CD4-positive, CD25-positive, alpha-beta regulatory T cell (primary cell): Measurements from ENCODE around the gene ZAP70. TPM values are rescaled to one million over a fixed set of nuclear protein-coding genes. Genes with fewer than 3 reads are reported as not detected.

ENCODE experiments used
- ATAC-seq, 2 donors: fragments of 150-1000 bp; cut with Tn5 transposase; one replicate each; pipeline ENCODE4 v1.10.0; 2021; ENCODE audit warnings: low read depth in 2 of 2, moderate number of reproducible peaks in 2 of 2, moderate library complexity in 1 of 2
- DNase-seq, 3 donors: peaks; one replicate each; pipeline versions ENCODE4 v3.0.0 to v3.0.0-alpha.2; 2012 to 2022; ENCODE audit warnings: mixed read lengths in 1 of 3
- H3K27ac ChIP-seq: one replicate; pipeline ENCODE4 v1.7.0; 2013; ENCODE audit warnings: mild to moderate bottlenecking, low read length; ENCODE audit not compliant: insufficient read depth, poor library complexity, severe bottlenecking
- H3K27me3 ChIP-seq: one replicate; pipeline ENCODE4 v1.7.0; 2013; ENCODE audit warnings: low read length; ENCODE audit not compliant: control insufficient read depth, insufficient read depth
- H3K36me3 ChIP-seq: one replicate; pipeline ENCODE4 v1.7.0; 2013; ENCODE audit warnings: mild to moderate bottlenecking, low read length, moderate library complexity; ENCODE audit not compliant: control insufficient read depth, insufficient read depth
- H3K4me1 ChIP-seq: 2 replicates; pipeline ENCODE4 v1.7.0; 2013; ENCODE audit warnings: mild to moderate bottlenecking, low read length; ENCODE audit not compliant: insufficient read depth, control insufficient read depth, poor library complexity, severe bottlenecking
- H3K4me3 ChIP-seq: one replicate; pipeline ENCODE4 v1.7.0; 2013; ENCODE audit warnings: low read depth, mild to moderate bottlenecking, low read length, moderate library complexity
- H3K9me3 ChIP-seq, 2 experiments: 1 replicate in 1 of 2; 2 replicates in 1 of 2; pipeline ENCODE4 v1.7.0; 2013; ENCODE audit warnings: low read length in 2 of 2, mild to moderate bottlenecking in 1 of 2, moderate library complexity in 1 of 2; ENCODE audit not compliant: control insufficient read depth in 2 of 2
- H3K27ac Mint-ChIP-seq, 3 donors: one replicate each; pipeline ENCODE4 v1.8.0; 2020 to 2022; ENCODE audit warnings: mild to moderate bottlenecking in 3 of 3, mixed read lengths in 3 of 3, moderate library complexity in 2 of 3
- H3K27me3 Mint-ChIP-seq: one replicate; pipeline ENCODE4 v1.8.0; 2022; ENCODE audit warnings: mild to moderate bottlenecking, mixed read lengths
- H3K36me3 Mint-ChIP-seq: one replicate; pipeline ENCODE4 v1.8.0; 2020; ENCODE audit warnings: mixed read lengths
- H3K4me1 Mint-ChIP-seq, 4 donors: one replicate each; pipeline ENCODE4 v1.8.0; 2020 to 2022; ENCODE audit warnings: mixed read lengths in 4 of 4, mild to moderate bottlenecking in 1 of 4
- H3K4me3 Mint-ChIP-seq, 4 donors: one replicate each; pipeline ENCODE4 v1.8.0; 2020 to 2022; ENCODE audit warnings: mild to moderate bottlenecking in 4 of 4, mixed read lengths in 4 of 4, moderate library complexity in 3 of 4
- H3K9me3 Mint-ChIP-seq, 7 donors: one replicate each; pipeline ENCODE4 v1.8.0; 2020 to 2022; ENCODE audit warnings: mixed read lengths in 7 of 7, mild to moderate bottlenecking in 3 of 7, moderate library complexity in 2 of 7
- polyA plus RNA-seq, 4 donors: library from polyadenylated mRNA; unstranded; fragments of 300-500 nt; fragmentation: Illumina TruSeq; gene quantifications; one replicate each; pipeline ENCODE4 v1.2.3, GENCODE V29; 2021
- total RNA-seq: library from RNA; stranded (reverse); gene quantifications from one replicate; pipeline ENCODE4 v1.2.3, GENCODE V29; 2022

The ZAP70 gene
- total and polyA plus RNA-seq, 5 donors from 2014 or later = 104 to 431 (median 133) TPM

DNA sequence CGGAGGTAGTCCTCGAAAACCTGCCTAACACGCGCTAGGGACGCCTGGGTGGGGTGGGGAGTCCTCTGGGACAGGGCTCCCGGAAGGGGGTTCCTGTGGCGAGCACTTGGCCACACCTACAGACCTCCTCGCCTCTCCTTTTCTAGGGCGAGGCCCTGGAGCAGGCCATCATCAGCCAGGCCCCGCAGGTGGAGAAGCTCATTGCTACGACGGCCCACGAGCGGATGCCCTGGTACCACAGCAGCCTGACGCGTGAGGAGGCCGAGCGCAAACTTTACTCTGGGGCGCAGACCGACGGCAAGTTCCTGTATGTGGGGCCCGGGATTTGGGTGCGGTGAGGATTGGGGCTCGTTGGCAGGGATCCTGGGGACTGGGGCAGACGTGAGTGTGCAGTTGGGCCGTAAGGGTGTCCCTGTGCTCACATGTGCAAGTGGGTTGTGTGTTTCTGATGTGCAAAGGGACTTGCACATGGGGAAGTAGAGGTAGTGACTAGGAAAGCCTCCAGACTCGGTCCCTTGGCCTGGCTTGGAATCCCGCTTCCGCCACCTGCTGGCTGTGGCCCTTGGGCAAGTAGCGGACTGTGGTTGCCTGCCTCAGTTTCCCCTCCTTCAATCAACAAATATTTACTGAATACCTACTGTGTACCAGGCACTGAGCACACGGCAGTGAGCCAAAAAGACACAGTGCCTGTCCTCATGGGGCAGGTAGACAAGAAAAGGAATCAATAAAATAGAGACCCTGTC is 11.7 kb downstream of the ZAP70 start:
- no peaks in the 10 kb centered on the region for H3K27me3 Mint-ChIP-seq
- Histone ChIP-seq H3K4me3 (no peak overlapping the region), H3K27ac (no peak overlapping the region), H3K4me1 (peaks cover 41% of the 10 kb centered on the region), H3K36me3 (peaks cover 78% of the 10 kb centered on the region), H3K9me3 (peaks cover 0 to 1% of the 10 kb centered on the region in 2 experiments), H3K27me3 (no peaks in the 10 kb centered on the region)
- peaks cover 0 to 2% (median under 1%) of the 10 kb centered on the region in 7 donors for H3K9me3 Mint-ChIP-seq
- ATAC-seq (no peak), DNase-seq (no peak)
- H3K4me1 Mint-ChIP-seq = peaks cover 4 to 81% (median 56%) of the 10 kb centered on the region in 4 donors
- peak overlapping the region in 1 of 4 donors; percentile 21 for H3K4me3 Mint-ChIP-seq
- peak overlapping the region; percentile 9 to 90 (median 63) for H3K27ac Mint-ChIP-seq
- H3K36me3 Mint-ChIP-seq = peaks cover 56% of the 10 kb centered on the region

DNA sequence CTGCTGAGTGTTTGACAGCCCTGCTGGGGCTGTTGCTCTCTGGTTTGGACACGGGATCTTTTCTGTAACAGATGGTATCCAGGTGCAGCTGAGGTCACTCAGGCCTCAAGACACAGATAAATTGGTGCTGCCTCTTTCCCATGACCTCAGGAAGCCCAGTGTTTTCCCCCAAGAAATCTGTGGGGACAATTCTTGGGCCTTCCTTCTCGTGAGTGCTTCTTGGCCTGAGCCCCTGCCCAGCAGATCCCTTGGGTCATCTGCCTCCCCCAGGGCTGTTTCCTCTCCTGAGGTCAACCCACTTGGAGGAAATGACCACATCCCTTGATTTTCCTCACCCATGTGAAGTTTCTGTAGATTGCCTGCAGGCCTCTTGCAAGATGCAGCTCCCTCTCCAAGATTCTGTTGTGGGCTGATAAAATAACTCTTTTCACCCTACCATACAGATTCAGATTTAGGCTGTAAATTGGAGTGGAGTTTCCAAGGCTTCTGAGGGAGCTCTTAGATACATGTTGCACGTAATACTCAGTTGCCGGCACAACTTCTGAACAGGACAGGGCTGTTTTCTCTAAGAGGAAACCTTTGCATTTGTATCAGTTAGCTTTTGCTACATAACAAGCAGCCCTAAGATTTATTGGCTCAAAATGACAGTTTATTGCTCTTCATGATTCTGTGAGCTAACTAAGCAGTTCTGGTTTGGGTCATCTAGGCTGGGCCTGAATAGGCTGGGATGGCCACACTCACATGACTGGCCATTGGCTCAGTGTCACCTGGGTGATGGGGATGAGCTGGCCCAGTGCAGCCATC is 13.1 kb downstream of the ZAP70 start:
- peaks cover 32% of the 10 kb centered on the region for H3K4me1 ChIP-seq
- ATAC-seq (no peak), DNase-seq (no peak)
- Mint-ChIP-seq H3K4me3 (peak overlapping the region in 1 of 4 donors; percentile 59), H3K4me1 (peaks cover 4 to 78% (median 47%) of the 10 kb centered on the region in 4 donors), H3K27ac (peak overlapping the region in 2 of 3 donors; percentile 87 to 91), H3K27me3 (no peaks in the 10 kb centered on the region), H3K9me3 (peaks cover 0 to 4% (median 2%) of the 10 kb centered on the region in 7 donors), H3K36me3 (peaks cover 55% of the 10 kb centered on the region)
- peaks cover 0 to 3% of the 10 kb centered on the region in 2 experiments for H3K9me3 ChIP-seq
- no peak overlapping the region for H3K4me3 ChIP-seq
- H3K27me3 ChIP-seq = no peaks in the 10 kb centered on the region
- H3K27ac ChIP-seq = no peak overlapping the region
- peaks cover 88% of the 10 kb centered on the region for H3K36me3 ChIP-seq

DNA sequence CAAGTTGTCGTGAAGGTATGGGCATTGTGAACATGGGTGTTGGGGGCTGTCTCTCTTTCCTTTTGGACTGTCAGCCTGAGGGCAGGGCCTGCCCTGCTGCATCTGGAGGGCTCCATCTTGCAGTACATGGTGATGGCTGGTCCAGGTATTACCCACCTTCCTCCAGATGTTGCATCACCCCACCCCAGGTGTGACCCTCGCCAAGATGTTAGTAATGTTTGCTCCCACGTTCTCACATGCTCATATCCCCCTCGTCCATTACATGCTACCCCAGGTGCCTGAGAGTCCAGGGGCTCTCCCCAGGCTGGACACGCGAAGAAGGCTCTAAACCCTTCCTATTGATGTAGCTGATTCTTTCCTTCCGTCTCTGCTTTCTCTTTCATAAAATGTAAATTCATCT is 13.9 kb downstream of the ZAP70 start:
- DNase-seq = no peak
- Histone ChIP-seq H3K27me3 (no peaks in the 10 kb centered on the region), H3K27ac (no peak overlapping the region), H3K4me3 (no peak overlapping the region), H3K9me3 (peaks cover 0 to 3% of the 10 kb centered on the region in 2 experiments), H3K36me3 (peaks cover 95% of the 10 kb centered on the region), H3K4me1 (peaks cover 24% of the 10 kb centered on the region)
- peak overlapping the region in 2 of 4 donors; percentile 7 to 35 for H3K4me3 Mint-ChIP-seq
- no peak for ATAC-seq
- peaks cover 60% of the 10 kb centered on the region for H3K36me3 Mint-ChIP-seq
- H3K27me3 Mint-ChIP-seq = no peaks in the 10 kb centered on the region
- H3K4me1 Mint-ChIP-seq = peaks cover 4 to 75% (median 54%) of the 10 kb centered on the region in 4 donors
- H3K9me3 Mint-ChIP-seq = peaks cover 0 to 4% (median 2%) of the 10 kb centered on the region in 7 donors
- peak overlapping the region; percentile 74 to 91 (median 87) for H3K27ac Mint-ChIP-seq

DNA sequence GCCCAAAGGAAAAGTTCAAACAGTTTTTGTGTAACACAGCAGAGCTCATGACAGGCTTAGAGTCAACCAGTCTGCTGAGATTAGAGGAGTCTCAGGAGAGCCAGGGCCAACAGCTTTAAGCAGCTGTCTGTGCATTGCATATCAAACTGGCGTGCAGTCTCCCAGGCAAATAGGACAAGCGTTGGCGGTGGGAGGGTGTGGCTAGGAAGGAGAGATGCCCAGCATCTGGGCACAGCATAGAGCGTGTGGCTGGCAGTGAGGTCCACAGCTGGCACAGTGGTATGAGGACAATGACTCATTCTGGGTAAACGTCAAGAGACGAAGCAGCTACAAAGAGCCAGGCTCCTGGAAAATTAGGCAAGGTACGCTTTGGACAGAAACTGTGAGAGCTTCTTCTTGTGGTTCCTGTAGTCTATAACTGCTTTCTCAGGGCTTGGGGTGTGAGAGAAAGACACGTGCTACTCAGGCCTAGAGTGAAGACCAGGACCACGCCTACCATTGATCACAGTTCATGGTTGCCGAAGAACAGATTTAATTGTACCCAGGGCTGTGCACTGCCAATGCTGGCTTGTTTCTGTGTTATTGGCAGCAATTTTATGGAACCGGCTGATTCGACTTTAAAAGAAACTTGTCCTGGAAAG is 14.8 kb downstream of the ZAP70 start:
- Histone ChIP-seq H3K27ac (no peak overlapping the region), H3K9me3 (peaks cover 0 to 3% of the 10 kb centered on the region in 2 experiments), H3K4me3 (peak overlapping the region; percentile 11), H3K4me1 (peaks cover 16% of the 10 kb centered on the region), H3K27me3 (no peaks in the 10 kb centered on the region), H3K36me3 (peaks cover 92% of the 10 kb centered on the region)
- H3K4me1 Mint-ChIP-seq = peaks cover 4 to 72% (median 47%) of the 10 kb centered on the region in 4 donors
- peaks cover 55% of the 10 kb centered on the region for H3K36me3 Mint-ChIP-seq
- H3K4me3 Mint-ChIP-seq = peak overlapping the region in 3 of 4 donors; percentile 25 to 59 (median 48)
- ATAC-seq (peak in 1 of 2 donors; percentile 38), DNase-seq (no peak)
- peak overlapping the region in 2 of 3 donors; percentile 87 to 91 for H3K27ac Mint-ChIP-seq
- no peaks in the 10 kb centered on the region for H3K27me3 Mint-ChIP-seq
- peaks cover 0 to 4% (median 2%) of the 10 kb centered on the region in 7 donors for H3K9me3 Mint-ChIP-seq

DNA sequence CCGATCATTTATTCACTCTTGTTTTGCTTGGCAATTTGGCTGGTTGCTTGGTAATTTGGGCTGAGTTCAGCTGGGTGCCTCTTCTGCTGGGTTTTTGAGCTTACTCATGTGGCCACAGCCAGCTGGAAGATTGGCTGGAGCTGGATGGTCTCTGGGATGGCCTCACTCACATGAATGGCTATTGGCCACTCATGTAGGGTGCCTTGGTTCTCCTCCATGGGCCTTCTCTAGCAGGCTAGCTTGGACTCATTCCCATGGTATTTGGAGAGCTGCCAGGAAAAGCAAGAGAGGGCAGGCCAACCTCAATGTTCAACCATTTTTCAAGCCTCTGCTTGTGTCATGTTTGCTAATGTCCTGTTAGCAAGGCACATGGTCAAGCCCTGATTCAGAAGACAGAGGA is 16.9 kb downstream of the ZAP70 start:
- H3K9me3 ChIP-seq = peaks cover 0 to 3% of the 10 kb centered on the region in 2 experiments
- DNase-seq = no peak
- peaks cover 4 to 59% (median 44%) of the 10 kb centered on the region in 4 donors for H3K4me1 Mint-ChIP-seq
- H3K36me3 Mint-ChIP-seq = peaks cover 52% of the 10 kb centered on the region
- H3K27ac Mint-ChIP-seq = peak overlapping the region in 1 of 3 donors; percentile 65
- no peak overlapping the region for H3K27ac ChIP-seq
- peaks cover 0 to 4% (median 2%) of the 10 kb centered on the region in 7 donors for H3K9me3 Mint-ChIP-seq
- H3K36me3 ChIP-seq = peaks cover 92% of the 10 kb centered on the region
- no peaks in the 10 kb centered on the region for H3K27me3 ChIP-seq
- H3K4me3 ChIP-seq = no peak overlapping the region
- peaks cover 15% of the 10 kb centered on the region for H3K4me1 ChIP-seq
- ATAC-seq = no peak
- no peaks in the 10 kb centered on the region for H3K27me3 Mint-ChIP-seq
- no peak overlapping the region for H3K4me3 Mint-ChIP-seq

DNA sequence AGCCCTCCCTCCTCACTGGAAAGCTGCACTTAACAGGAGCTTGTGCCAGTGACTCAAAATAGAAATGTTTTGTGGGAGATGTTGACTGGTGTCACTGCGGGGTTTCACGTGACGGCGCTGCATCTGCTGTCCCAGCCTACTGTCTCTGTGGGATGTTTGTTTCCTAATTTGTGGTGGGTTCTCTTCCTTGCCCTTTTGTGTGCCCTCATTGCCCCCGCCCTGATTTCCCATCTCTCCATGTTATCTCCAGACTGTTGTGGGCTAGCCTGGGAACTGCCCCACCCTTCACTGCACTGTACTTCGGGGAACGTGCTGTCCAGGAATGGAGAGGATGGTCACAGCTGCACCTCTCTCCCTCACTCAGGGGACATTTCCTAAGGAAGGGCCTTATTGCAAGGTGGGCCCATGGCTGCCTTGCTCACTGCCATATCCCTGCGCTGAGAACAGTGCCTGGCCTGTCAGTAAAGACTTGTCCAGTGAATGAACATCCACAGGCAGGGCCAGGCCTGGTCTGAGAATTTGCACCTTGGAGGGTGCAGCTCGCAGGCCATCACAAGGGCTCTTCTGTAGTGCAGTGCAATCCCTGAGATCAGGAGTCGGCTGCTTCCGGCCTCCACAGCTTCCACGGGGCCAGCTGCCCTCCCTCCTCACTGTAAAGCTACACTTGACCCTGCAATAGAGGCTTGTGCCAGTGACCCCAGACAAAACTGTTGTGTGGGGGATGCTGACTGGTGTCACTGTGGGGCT is 18.1 kb downstream of the ZAP70 start:
- Mint-ChIP-seq H3K27ac (peak overlapping the region in 2 of 3 donors; percentile 20 to 80), H3K27me3 (no peaks in the 10 kb centered on the region), H3K9me3 (peaks cover 0 to 4% (median 2%) of the 10 kb centered on the region in 7 donors), H3K4me3 (peak overlapping the region in 1 of 4 donors; percentile 36), H3K36me3 (peaks cover 49% of the 10 kb centered on the region), H3K4me1 (peaks cover 4 to 47% (median 36%) of the 10 kb centered on the region in 4 donors)
- Histone ChIP-seq H3K36me3 (peaks cover 89% of the 10 kb centered on the region), H3K27me3 (no peaks in the 10 kb centered on the region), H3K4me1 (peaks cover 15% of the 10 kb centered on the region), H3K4me3 (no peak overlapping the region), H3K27ac (no peak overlapping the region), H3K9me3 (peaks cover 0 to 3% of the 10 kb centered on the region in 2 experiments)
- ATAC-seq (no peak), DNase-seq (no peak)
